Endodermal cell (in vitro differentiated cells): ENCODE data around the gene PROB1. TPM values are rescaled to one million over a fixed set of nuclear protein-coding genes. Genes with fewer than 3 reads are reported as not detected.

Experiments
- DNase-seq: peaks from one replicate; pipeline ENCODE4 v3.0.0-alpha.2; 2017
- H3K27ac ChIP-seq: 2 replicates; pipeline ENCODE4 v1.5.1; 2013; ENCODE audit warnings: mild to moderate bottlenecking, low read depth, low read length, moderate library complexity
- H3K27me3 ChIP-seq: 2 replicates; pipeline ENCODE4 v1.6.1; 2013; ENCODE audit warnings: mild to moderate bottlenecking, low read length, moderate library complexity; ENCODE audit not compliant: insufficient read depth, control insufficient read depth, poor library complexity, severe bottlenecking
- H3K36me3 ChIP-seq: 2 replicates; pipeline ENCODE4 v1.7.0; 2013; ENCODE audit warnings: mild to moderate bottlenecking, low read length, moderate library complexity; ENCODE audit not compliant: control insufficient read depth, insufficient read depth
- H3K4me1 ChIP-seq: one replicate; pipeline ENCODE4 v1.7.0; 2013; ENCODE audit warnings: low read length; ENCODE audit not compliant: control insufficient read depth, insufficient read depth
- H3K4me3 ChIP-seq: 2 replicates; pipeline ENCODE4 v1.5.1; 2013; ENCODE audit warnings: mild to moderate bottlenecking, low read length, moderate library complexity
- H3K9ac ChIP-seq: 2 replicates; pipeline ENCODE4 v1.6.1; 2013; ENCODE audit warnings: mild to moderate bottlenecking, low read length, moderate library complexity; ENCODE audit not compliant: poor library complexity, severe bottlenecking; ENCODE audit errors: extremely low read depth
- H3K9me3 ChIP-seq: 2 replicates; pipeline ENCODE4 v1.6.1; 2013; ENCODE audit warnings: mild to moderate bottlenecking, low read length, moderate library complexity; ENCODE audit not compliant: control insufficient read depth
- H3K27ac Mint-ChIP-seq: 2 replicates; pipeline ENCODE4 v1.8.0; 2020; ENCODE audit warnings: mixed read lengths
- H3K27me3 Mint-ChIP-seq: 2 replicates; pipeline ENCODE4 v1.8.0; 2021; ENCODE audit warnings: mild to moderate bottlenecking, mixed read lengths; ENCODE audit not compliant: insufficient read depth
- H3K36me3 Mint-ChIP-seq: 2 replicates; pipeline ENCODE4 v1.8.0; 2020; ENCODE audit warnings: low read depth, mixed read lengths
- H3K4me1 Mint-ChIP-seq: 2 replicates; pipeline ENCODE4 v1.8.0; 2020; ENCODE audit warnings: mixed read lengths
- H3K4me3 Mint-ChIP-seq: 2 replicates; pipeline ENCODE4 v1.8.0; 2020; ENCODE audit warnings: mild to moderate bottlenecking, moderate library complexity, mixed read lengths
- H3K9me3 Mint-ChIP-seq: 2 replicates; pipeline ENCODE4 v1.8.0; 2020; ENCODE audit warnings: mild to moderate bottlenecking, mixed read lengths
- WGBS, 2 experiments: methylation state at CpG; one replicate each; pipeline versions ENCODE4 v1.1.5 to v1.1.7; 2013; ENCODE audit warnings: missing lambda C conversion rate in 2 of 2, mixed read lengths in 1 of 2; ENCODE audit not compliant: insufficient coverage in 1 of 2, insufficient read length in 1 of 2; 5-methylcytosine and 5-hydroxymethylcytosine counted together
- total RNA-seq, 2 donors: library from RNA; stranded (reverse); fragmentation: NEBNext Ultra II Directional in 1 of 2; extraction: Animal tissue kit (Norgen Biotek cat#: 25700) in 1 of 2; gene quantifications; 2 replicates in 1 of 2; 3 replicates in 1 of 2; pipeline ENCODE4 v1.2.1, GENCODE V29; 2021
- TF ChIP-seq, protein P1 (sequence below): fragments of 200-600 bp; sonication (generic); conservative IDR thresholded peaks from 2 replicates; pipeline ENCODE4 v1.5.0; 2021; ENCODE audit warnings: antibody characterized with exemption, mild to moderate bottlenecking

The PROB1 gene
- total RNA-seq, 2 donors from 2014 or later, result 4.8 to 6.6 TPM

DNA sequence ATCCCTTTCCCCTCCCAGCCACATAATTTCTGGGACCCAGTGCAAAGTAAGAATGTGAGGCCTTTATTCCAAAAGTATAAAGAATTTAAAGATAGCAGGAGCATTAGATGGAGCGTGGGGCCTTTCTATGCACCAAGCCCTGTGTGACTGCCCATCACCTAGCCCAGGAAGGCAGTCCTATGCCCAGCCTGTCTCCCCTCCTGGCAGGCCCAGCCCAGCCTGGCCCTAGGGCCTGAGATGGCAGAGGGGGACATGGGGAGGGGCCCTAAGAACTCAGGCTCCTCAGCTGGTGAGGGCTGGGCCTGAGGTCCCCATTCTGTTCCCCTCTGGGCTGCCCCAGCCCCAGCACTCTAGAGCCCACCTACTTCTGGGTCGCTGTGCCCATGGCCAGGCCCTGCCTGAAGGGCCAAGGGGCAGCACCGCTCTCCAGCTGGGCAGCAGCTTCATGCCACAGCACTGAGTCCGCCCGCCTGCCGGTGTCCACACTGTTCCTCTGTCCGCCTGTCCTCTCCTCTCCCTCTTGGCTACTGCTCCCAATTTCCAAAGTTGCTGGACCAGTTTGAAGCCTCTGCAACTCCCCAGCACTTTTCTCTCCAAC is 10.8 kb downstream of the PROB1 start:
- peaks cover 6% of the 10 kb centered on the region for H3K4me1 ChIP-seq
- Mint-ChIP-seq H3K27ac (no peak overlapping the region), H3K9me3 (no peaks in the 10 kb centered on the region), H3K36me3 (peaks cover 2% of the 10 kb centered on the region), H3K4me1 (peaks cover 23% of the 10 kb centered on the region), H3K4me3 (no peak overlapping the region), H3K27me3 (no peaks in the 10 kb centered on the region)
- no peak overlapping the region for H3K9ac ChIP-seq
- TF ChIP-seq, protein P1, sequence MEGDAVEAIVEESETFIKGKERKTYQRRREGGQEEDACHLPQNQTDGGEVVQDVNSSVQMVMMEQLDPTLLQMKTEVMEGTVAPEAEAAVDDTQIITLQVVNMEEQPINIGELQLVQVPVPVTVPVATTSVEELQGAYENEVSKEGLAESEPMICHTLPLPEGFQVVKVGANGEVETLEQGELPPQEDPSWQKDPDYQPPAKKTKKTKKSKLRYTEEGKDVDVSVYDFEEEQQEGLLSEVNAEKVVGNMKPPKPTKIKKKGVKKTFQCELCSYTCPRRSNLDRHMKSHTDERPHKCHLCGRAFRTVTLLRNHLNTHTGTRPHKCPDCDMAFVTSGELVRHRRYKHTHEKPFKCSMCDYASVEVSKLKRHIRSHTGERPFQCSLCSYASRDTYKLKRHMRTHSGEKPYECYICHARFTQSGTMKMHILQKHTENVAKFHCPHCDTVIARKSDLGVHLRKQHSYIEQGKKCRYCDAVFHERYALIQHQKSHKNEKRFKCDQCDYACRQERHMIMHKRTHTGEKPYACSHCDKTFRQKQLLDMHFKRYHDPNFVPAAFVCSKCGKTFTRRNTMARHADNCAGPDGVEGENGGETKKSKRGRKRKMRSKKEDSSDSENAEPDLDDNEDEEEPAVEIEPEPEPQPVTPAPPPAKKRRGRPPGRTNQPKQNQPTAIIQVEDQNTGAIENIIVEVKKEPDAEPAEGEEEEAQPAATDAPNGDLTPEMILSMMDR, result no peak
- DNase-seq, result peak; percentile 38
- no peak overlapping the region for H3K27ac ChIP-seq
- H3K4me3 ChIP-seq, result no peak overlapping the region
- H3K36me3 ChIP-seq, result no peaks in the 10 kb centered on the region
- 76 to 81% methylated on average over 5 to 7 of the region's 7 CpGs for WGBS, 2 experiments
- no peaks in the 10 kb centered on the region for H3K9me3 ChIP-seq
- H3K27me3 ChIP-seq, result no peaks in the 10 kb centered on the region

DNA sequence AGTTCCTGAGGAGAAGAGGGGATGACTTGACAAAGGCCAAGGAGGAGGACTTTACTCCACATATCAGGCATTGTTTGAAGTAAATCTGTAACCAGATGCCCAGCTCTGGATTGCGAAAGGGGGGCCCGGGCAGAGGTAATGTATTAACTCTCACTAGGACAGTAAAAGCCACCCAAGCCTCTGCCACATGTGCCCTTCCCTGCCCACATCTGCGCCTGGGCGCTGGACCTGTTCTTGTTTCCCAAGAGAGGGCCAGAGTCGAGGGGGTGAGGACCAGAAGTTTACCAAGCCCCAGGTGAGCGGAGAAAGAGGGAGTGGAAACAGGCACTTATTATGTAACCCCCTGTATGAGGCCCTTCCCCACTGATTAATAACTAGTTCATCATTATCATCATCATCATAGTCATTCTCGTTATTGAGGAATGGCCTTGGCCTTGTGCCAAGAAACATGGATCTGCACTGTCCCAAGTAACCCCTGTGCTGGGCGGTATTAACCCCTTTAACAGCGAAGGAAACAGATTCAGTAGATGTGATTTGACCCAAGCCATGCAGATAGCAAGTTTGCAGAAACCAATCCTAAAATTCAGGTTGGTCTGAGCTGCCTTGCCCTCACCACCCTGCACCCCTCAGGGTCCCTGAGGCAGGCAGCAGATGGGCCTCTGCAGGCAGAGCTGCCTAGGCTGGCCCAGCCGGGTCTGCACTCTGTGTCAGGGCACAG is 11.5 kb downstream of the PROB1 start, which contains the start of gene SLC23A1:
SLC23A1 (minus strand) TSS at position 23 of the 718 bp plus-strand sequence. CDS start 44 bp downstream, outside the sequence.
- 88 to 92% methylated on average over 9 to 10 of the region's 10 CpGs for WGBS, 2 experiments
- no peaks in the 10 kb centered on the region for H3K9me3 Mint-ChIP-seq

DNA sequence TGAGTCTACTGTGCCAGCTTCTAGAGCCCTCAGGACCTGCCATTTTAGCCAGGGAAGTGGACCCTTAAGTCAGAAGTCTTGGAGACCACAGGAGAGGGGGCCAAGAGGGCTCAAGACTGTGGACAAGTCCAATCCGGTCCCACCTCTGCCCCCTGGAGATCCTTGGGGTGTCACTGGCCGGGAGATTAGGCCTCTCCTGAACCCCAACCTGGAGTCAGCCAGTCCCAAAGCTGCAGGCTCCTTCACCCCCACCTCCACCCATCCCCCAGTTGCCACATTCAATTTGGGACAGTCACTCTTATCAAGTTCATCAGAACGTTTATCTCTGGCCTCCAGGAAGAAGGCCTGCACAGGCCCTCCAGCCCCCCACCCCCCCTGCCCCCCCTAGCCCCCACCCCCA is 12.1 kb downstream of the PROB1 start:
- 85% methylated on average over 2 of the region's 3 CpGs; no CpG with 5 or more reads in 1 of the 2 experiments for WGBS, 2 experiments
- H3K9me3 ChIP-seq, result no peaks in the 10 kb centered on the region
- peaks cover 16% of the 10 kb centered on the region for H3K4me1 Mint-ChIP-seq
- H3K27me3 ChIP-seq, result no peaks in the 10 kb centered on the region
- H3K27ac Mint-ChIP-seq, result no peak overlapping the region
- no peak overlapping the region for H3K27ac ChIP-seq
- H3K4me3 Mint-ChIP-seq, result no peak overlapping the region
- H3K27me3 Mint-ChIP-seq, result no peaks in the 10 kb centered on the region
- H3K36me3 Mint-ChIP-seq, result peaks cover 2% of the 10 kb centered on the region
- DNase-seq, result no peak
- H3K9ac ChIP-seq, result no peak overlapping the region
- H3K36me3 ChIP-seq, result no peaks in the 10 kb centered on the region
- H3K4me1 ChIP-seq, result peaks cover 6% of the 10 kb centered on the region
- no peak overlapping the region for H3K4me3 ChIP-seq
- TF ChIP-seq, protein P1, result no peak
- no peaks in the 10 kb centered on the region for H3K9me3 Mint-ChIP-seq

More for the DNA sequence above, 11.5 kb downstream of the PROB1 start, which contains the start of gene SLC23A1:
- DNase-seq, result peak; percentile 49
- TF ChIP-seq, protein P1, result no peak
- Histone ChIP-seq H3K4me1 (peaks cover 6% of the 10 kb centered on the region), H3K36me3 (no peaks in the 10 kb centered on the region), H3K9me3 (no peaks in the 10 kb centered on the region), H3K4me3 (no peak within 1 kb of the TSS), H3K27ac (no peak within 1 kb of the TSS), H3K27me3 (no peaks in the 10 kb centered on the region), H3K9ac (no peak within 1 kb of the TSS)
- H3K4me3 Mint-ChIP-seq, result no peak within 1 kb of the TSS
- no peak within 1 kb of the TSS for H3K27ac Mint-ChIP-seq
- peaks cover 2% of the 10 kb centered on the region for H3K36me3 Mint-ChIP-seq
- no peaks in the 10 kb centered on the region for H3K27me3 Mint-ChIP-seq
- peaks cover 22% of the 10 kb centered on the region for H3K4me1 Mint-ChIP-seq
